GM19467 (cell line): ENCODE results near the gene STX4.

Experiments used
- ATAC-seq: cut with Tn5 transposase; IDR thresholded peaks from one replicate; pipeline ENCODE4 v1.9.1; 2021; ENCODE audit warnings: mild to moderate bottlenecking, moderate library complexity; ENCODE audit not compliant: unreplicated experiment

Gene STX4

DNA sequence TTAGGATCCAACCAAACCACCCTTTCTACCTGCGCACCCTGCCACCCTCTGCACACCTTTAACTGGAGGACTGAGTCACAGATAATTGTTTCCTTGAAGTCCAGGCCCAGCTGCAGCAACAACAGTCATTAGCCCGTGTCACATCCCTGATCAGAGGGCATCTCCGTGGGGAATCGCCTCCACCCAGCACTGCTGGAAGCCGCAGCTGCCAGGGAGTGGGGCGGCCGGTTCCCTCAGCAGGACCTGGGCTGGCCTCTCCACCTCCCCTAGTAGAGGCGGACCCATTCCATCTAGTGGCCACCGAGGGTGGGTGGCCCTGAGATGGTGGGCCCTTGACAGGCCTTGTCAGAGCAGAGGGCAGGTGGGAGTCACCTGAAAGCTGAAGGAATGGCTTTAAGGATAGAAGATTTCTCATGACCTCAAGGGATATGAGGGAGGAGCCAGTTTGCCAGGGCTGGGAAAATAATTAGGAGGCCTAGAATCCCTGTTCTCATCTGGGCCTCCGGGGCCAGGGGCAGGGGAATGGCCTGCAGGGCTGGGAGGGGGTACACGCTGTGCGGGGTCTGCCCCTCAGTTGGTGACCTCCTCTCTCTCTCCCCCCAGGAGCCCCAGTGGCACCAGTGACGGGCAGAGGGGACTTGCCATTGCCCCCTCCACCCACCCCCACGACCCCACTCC lies 49.1 kb downstream of the STX4 start:
- ATAC-seq: no peak

DNA sequence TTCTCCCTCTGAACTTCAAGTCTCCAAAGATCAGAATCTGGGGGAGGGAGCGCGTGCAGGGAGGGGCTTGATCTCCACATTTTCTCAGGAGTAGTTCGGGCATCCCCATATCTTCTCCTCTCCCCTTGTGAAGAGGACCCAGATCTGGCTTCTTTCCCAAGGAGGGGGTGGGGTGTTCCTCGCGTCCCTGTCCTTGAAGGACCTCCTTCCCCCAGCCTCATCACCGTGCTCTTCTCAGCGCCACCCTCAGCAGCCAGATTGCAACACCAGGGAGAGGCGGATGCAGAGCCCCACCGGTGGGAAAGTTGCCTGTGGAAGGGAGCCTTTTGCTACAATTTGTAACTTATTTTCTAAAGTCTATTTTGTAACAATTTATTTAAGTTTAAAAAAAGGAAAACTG lies 49.7 kb downstream of the STX4 start:
- ATAC-seq: no peak

DNA sequence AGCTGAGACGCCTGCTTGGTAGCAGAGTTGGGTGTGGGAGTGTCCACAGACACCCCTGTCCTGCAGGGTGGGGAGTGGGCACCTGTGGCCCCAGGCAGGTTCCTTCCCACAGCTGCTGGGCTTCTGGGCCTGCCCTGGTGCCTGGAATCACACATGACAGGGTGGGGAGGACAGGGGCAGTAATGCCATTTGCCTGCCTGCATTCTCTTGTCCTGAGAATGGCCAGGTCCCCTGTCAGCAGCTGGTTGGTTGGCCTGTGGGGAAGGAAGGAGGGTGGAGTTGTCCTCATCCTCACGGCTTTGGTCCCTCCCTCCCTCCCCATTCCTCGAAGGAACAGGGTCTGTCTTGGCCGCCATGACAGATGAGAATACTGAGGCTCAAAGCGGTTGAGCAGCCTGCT lies 50.2 kb downstream of the STX4 start:
- ATAC-seq: no peak

DNA sequence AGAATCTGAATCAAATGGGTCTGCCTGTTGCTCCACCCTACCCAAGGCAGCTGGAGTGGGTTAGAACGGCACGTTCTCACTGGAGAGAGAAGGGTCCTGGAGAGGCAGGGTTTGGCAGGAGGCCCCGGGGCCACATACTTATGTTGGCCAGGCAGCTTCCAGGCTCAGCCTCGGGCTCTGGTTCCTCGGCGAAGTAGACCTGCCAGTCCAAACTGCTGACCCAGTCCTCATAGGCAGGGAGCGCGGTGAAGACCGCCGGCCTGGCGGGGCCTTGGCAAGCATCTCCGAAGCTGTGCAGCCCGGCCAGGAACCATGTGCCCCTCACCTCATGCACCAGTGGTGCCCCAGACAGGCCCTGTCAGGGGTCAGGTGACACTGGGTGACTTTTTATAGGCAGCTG lies 50.6 kb downstream of the STX4 start:
- no peak for ATAC-seq

DNA sequence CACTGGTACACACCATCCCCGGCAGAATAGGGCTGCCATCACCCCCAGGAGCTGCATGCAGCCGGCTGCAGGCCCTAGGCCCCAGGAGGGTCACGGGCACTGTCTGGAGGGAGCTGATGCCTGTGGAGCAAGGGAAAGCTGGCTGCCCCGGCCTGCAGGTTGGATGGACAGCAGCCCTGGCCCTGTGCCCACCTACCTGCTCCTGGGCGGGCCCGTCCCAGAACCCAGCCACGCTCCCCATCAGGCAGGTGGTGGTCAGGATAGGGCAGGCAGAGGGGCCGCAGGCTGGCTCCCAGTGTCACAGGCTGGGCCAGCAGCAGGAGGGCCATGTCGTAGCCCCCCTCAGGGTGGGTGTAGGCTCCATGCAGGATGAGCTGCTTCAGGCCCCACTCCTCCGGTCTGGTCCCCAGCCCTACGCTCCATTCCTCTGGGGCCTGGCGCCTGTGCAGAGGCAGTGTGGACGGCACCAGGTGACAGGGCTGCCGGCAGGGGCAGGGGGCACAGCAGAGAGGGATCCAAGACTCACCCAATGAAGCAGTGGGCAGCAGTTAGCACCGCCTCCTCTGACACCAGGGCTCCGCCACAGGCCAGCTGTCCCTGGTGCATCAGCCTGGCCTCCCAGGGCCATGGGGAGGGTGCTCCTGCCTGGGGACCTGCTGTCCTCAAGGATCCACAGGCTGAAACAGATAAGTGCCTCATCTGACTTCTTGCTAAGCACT lies 51.4 kb downstream of the STX4 start:
- no peak for ATAC-seq

DNA sequence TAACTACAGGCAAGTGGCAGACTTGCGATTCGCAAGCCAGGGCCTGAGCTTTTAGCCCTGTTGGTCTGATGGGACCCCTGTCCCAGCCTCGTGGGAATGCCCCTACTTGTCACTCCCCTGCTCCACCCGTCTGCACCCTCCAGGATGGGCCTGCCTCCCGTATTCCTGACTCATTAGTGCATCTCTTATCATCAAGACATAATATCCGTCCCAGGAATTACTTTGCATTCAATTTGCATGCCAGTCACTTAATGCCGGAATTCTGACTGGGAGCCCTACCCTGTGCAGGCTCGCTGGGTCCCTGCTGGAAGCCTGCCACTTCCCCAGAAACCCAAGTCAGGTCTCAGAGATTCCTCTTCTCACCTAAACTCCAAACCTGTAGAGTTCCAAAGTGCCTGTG lies 52.1 kb downstream of the STX4 start:
- ATAC-seq: no peak

DNA sequence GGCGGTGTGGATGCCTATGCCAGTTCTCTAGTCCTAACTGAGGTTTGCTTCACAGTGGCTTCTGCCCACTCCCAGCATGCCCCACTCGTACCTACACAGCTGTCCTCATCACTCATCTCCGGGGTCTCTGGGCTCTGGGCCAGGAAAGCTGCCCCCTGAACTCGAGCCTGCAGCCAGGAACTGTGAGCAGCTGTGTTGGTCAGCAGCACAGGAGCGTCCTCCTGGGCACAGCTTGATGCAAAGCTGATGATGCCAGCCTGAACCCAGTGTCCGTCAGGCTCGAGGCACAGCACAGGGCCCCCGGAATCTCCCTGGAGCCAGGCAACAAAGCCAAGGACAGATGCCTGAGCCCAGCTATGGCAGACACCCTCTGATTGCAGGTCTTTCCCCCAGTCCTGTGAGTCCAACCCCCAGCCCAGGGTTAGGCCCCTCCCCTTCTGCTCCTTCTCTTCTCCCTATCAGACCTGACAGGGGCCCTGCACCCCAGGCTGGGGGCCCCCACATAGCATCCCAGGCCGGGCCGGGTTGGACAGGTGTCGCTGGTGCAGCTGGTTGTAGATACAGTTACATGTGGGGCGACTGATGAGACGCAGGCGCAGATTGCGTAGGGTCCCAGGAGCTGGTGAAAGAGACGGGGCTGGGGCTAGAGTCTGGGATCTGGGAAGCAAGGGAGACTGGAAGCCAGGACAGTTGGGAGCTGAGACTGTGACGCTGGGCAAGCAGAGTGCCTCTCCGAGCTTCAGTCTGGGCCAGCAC lies 52.7 kb downstream of the STX4 start:
- no peak for ATAC-seq

DNA sequence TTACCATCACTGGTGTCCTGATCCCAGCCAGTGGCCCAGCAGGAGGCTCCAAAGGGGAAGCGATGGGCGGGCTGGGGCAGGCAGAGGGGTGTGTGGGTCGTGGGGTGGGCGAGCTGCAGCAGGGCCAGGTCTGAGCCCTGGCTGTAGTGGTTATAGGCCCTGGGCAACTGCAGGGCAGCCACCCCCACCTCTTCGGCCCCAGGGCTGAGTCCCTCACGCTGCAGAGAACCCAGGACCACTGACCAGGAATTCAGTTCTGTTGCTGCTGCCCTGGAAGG lies 53.2 kb downstream of the STX4 start:
- no peak for ATAC-seq

DNA sequence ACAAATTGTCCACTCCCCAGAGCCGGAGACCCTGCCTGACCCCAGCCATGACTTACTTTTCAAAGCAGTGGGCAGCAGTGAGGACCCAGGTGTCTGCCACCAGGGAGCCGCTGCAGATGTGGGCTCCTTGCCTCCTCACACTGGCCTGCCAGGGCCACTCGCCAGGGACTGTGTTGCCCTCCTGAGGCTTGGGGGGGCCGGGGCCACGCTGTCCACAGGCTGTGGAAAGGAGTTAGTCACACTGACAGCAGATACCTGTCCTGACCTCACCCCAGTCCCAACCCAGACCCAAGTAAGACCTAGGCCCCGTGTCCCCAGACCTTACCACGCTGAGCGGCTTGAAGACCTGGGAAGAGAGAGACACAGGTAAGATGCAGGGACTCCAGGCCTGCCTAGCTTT lies 54.1 kb downstream of the STX4 start:
- ATAC-seq: no peak

DNA sequence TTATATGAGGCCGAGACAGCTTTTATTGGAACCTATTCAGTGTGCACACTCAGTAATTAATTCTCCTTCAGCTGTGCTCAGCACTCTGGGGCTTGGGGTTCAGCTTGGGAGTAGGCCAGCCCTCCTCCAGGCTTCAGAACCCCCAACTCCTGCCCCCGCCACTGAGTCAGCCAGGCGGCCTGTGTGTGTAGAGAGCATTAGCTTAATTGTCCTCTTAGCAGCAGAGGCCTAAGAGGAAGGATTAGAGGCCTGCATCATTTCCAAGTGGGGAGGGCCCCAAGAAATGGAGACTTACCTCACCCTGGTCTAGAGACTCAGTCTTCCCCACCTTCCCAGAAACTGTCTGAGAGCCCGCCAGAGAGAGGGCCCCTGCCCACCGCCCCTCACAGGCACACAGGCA lies 54.6 kb downstream of the STX4 start:
- ATAC-seq: no peak

DNA sequence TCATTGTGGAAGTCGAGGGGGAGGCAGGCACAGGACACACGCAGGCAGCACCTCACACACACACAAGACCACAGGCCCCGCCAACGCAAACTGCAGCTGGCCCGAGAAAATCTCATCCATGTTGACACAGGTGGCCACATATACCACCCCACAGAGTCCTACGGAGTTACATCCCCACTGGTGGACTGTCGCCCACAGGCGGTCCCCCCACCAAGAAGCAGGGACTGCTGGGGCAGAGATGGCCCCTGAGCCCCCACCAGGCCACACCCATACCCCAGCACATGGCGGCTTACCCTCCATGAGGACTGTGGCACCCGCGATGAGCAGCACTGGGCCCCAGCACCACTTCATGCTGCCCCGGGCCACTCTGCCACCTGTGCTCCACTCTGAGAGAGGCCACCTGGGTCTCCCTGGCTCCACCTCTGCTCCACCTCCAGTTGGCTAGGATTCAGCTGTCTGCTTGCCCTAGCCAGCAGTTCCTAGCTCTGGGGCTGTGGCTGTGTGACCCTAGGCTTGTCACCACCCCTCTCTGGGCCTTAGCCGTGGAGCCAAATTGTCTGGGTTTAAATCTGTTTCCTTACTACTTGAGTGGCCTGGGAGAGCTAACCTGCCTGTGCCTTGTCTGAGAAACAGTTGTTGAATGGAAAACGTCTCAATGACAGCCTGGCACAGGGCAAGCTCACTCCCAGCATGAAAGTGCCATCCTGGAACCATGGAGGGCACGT lies 55.3 kb downstream of the STX4 start, which contains the start of gene PRSS53:
Gene PRSS53, minus strand, starts transcription at position 485 of the 725 bp plus-strand sequence. Its CDS starts 134 bp downstream, at position 351.
- ATAC-seq: no peak

DNA sequence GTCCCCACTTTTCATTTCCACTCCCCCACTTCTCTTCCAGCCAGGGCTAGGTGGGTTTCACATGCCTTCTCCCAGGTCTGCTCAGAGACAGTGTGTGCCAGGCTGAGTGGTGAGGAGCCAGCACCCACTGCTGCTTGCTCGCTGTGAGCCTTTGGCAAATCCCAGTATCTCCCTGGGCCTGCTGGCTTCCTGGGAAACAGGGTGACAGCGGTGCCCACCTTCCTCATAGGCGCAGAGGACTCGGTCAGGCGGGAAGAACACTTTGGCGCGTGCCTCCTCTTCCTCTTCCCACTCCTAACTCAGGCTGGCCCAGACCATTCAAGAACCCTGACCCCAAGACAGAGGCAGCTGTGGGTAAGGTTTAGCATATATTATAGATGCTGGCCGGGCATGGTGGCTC lies 55.8 kb downstream of the STX4 start:
- ATAC-seq: no peak
